ENCODE measurements around the gene PTGER3. TPM values are rescaled to one million over a fixed set of nuclear protein-coding genes. Genes with fewer than 3 reads are reported as not detected.
"Not testable (repeated sequence)": the region's sequence is repeated elsewhere in the genome, so short reads cannot be mapped to it uniquely, and the experiment has no call there.

Gene PTGER3
- total RNA-seq, 4 donors from 2014 or later: 0.31 to 10.3 (median 0.57) TPM

- no peaks in the 10 kb centered on the region for H3K9me3 ChIP-seq
- intact Hi-C loops (cut with DNase I): no loop called here
- no peak overlapping the region for H3K27ac ChIP-seq
- 89 to 91% methylated on average over 2 of the region's 2 CpGs for WGBS, 2 donors
- TF ChIP-seq CTCF (IDR thresholded peaks at IDR 0.05) (no peak), POLR2A (IDR thresholded peaks at IDR 0.05) (no peak)
- H3K4me1 ChIP-seq: no peaks in the 10 kb centered on the region
- no peaks in the 10 kb centered on the region for H3K36me3 ChIP-seq
- no peak overlapping the region for H3K4me3 ChIP-seq
- no peak for DNase-seq
- H3K27me3 ChIP-seq: no peaks in the 10 kb centered on the region
Observed at GRCh38 chr1:70945676-70946075, 101.9 kb downstream of the PTGER3 start.

- 59 to 73% methylated on average over 3 of the region's 3 CpGs for WGBS, 2 donors
- no peak for DNase-seq
- intact Hi-C loops (cut with DNase I): no loop called here
Observed at GRCh38 chr1:70945251-70945650, 102.4 kb downstream of the PTGER3 start.

GRCh38 chr1:70941563-70941962, 106.1 kb downstream of the PTGER3 start:
- intact Hi-C loops (cut with DNase I): no loop called here
- Histone ChIP-seq H3K36me3 (no peaks in the 10 kb centered on the region), H3K27me3 (no peaks in the 10 kb centered on the region), H3K27ac (no peak overlapping the region), H3K9me3 (no peaks in the 10 kb centered on the region), H3K4me3 (no peak overlapping the region), H3K4me1 (no peaks in the 10 kb centered on the region)
- DNase-seq: no peak
- TF ChIP-seq CTCF (IDR thresholded peaks at IDR 0.05) (no peak), POLR2A (IDR thresholded peaks at IDR 0.05) (no peak)
- WGBS, 2 donors: 69 to 74% methylated on average over 2 of the region's 2 CpGs

More at GRCh38 chr1:70945251-70945650, 102.4 kb downstream of the PTGER3 start:
- H3K27ac ChIP-seq: no peak overlapping the region
- H3K9me3 ChIP-seq: no peaks in the 10 kb centered on the region
- no peak overlapping the region for H3K4me3 ChIP-seq
- no peaks in the 10 kb centered on the region for H3K4me1 ChIP-seq
- H3K27me3 ChIP-seq: no peaks in the 10 kb centered on the region
- no peaks in the 10 kb centered on the region for H3K36me3 ChIP-seq
- TF ChIP-seq POLR2A (IDR thresholded peaks at IDR 0.05) (no peak), CTCF (IDR thresholded peaks at IDR 0.05) (no peak)

GRCh38 chr1:70940398-70940797, 107.2 kb downstream of the PTGER3 start:
- H3K27ac ChIP-seq; H3K27me3 ChIP-seq; intact Hi-C loops (cut with DNase I); H3K9me3 ChIP-seq; H3K4me3 ChIP-seq; H3K4me1 ChIP-seq; DNase-seq; H3K36me3 ChIP-seq: not testable (repeated sequence)
- WGBS, 2 donors: 29 to 58% methylated on average over 2 of the region's 2 CpGs

- intact Hi-C loops (cut with DNase I): no loop called here
- no peaks in the 10 kb centered on the region for H3K9me3 ChIP-seq
- TF ChIP-seq POLR2A (IDR thresholded peaks at IDR 0.05) (no peak), CTCF (IDR thresholded peaks at IDR 0.05) (no peak)
- no peaks in the 10 kb centered on the region for H3K36me3 ChIP-seq
- H3K27ac ChIP-seq: no peak overlapping the region
- no peak for DNase-seq
- WGBS, 2 donors: 74 to 79% methylated on average over 5 of the region's 5 CpGs
- no peaks in the 10 kb centered on the region for H3K27me3 ChIP-seq
- no peaks in the 10 kb centered on the region for H3K4me1 ChIP-seq
- H3K4me3 ChIP-seq: no peak overlapping the region
Observed at GRCh38 chr1:70934194-70934961, 113.2 kb downstream of the PTGER3 start.
